ENCODE results near the gene CEACAM16. TPM values are rescaled to one million over a fixed set of nuclear protein-coding genes. Genes with fewer than 3 reads are reported as not detected.

Gene CEACAM16
- total RNA-seq, 4 donors from 2014 or later, result not detected

DNA sequence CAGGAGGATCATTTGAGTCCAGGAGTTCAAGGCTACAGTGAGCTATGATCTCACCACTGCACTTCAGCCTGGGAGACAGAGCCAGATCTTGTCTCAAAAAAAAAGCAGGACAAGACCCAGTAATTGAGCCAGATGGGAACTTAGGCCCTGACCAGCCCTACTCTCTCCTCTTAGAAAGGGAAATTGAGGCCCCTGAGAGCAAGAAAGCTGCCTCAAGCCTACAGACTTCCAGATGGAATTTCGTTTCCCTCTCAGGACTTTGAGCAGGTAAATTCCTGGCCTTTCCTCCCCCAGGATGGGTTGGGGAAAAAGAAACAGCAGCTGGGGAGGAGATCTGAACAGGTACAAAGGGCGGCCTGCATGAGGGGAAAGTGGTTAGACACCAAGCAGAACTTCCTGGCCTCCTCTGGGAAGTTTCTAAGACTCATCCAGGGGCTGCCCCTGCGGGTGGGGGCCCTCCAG lies 46.0 kb downstream of the CEACAM16 start:
- intact Hi-C loops (cut with DNase I; ENCODE audit: low total_unique reads), result loop anchor here (5.0 kb wide), 1 partner anchor 988 kb away; no protein-coding TSS in a partner anchor
- H3K4me3 ChIP-seq (ENCODE audit: low read depth, poor library complexity, severe bottlenecking), result no peak overlapping the region
- DNase-seq (ENCODE audit: low spot score in 2 of 2), result no peak
- 28 to 50% methylated on average over 3 of the region's 3 CpGs for WGBS, 2 donors
- TF ChIP-seq, protein P1, sequence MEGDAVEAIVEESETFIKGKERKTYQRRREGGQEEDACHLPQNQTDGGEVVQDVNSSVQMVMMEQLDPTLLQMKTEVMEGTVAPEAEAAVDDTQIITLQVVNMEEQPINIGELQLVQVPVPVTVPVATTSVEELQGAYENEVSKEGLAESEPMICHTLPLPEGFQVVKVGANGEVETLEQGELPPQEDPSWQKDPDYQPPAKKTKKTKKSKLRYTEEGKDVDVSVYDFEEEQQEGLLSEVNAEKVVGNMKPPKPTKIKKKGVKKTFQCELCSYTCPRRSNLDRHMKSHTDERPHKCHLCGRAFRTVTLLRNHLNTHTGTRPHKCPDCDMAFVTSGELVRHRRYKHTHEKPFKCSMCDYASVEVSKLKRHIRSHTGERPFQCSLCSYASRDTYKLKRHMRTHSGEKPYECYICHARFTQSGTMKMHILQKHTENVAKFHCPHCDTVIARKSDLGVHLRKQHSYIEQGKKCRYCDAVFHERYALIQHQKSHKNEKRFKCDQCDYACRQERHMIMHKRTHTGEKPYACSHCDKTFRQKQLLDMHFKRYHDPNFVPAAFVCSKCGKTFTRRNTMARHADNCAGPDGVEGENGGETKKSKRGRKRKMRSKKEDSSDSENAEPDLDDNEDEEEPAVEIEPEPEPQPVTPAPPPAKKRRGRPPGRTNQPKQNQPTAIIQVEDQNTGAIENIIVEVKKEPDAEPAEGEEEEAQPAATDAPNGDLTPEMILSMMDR (IDR thresholded peaks at IDR 0.05), result no peak
- no peak for TF ChIP-seq POLR2A (IDR thresholded peaks at IDR 0.05)

DNA sequence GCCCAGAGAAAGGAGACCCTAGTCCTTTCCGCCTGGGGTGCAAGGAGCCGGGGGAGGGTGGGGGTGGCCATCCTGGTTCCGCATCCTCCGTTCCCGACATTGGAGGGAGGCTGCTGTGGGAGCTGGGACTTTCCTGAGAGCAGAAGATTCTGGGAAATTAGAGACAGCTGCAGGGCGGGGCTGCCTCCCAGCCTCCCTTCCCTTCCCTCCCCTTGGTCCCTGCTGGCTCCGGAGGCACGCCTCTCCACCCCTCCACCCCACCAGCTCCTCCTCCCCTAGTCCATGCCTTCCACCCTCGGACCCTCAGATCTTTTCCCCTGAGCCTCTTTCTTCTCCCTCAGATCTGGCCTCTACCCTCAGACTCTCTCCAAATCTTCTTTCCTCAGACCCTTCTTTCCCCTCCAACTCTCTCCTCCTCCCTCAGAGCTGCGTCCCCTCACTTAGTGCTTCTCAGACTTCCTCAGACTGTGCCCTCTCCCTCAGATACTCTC lies 46.4 kb downstream of the CEACAM16 start:
- intact Hi-C loops (cut with DNase I; ENCODE audit: low total_unique reads), result loop anchor here (5.0 kb wide), 1 partner anchor 988 kb away; no protein-coding TSS in a partner anchor
- peak; percentile 80 to 95 for DNase-seq (ENCODE audit: low spot score in 2 of 2)
- TF ChIP-seq, protein P1 (IDR thresholded peaks at IDR 0.05), result no peak
- TF ChIP-seq POLR2A (IDR thresholded peaks at IDR 0.05), result no peak
- WGBS, 2 donors, result 20 to 21% methylated on average over 9 to 10 of the region's 10 CpGs
- H3K4me3 ChIP-seq (ENCODE audit: low read depth, poor library complexity, severe bottlenecking), result no peak overlapping the region

DNA sequence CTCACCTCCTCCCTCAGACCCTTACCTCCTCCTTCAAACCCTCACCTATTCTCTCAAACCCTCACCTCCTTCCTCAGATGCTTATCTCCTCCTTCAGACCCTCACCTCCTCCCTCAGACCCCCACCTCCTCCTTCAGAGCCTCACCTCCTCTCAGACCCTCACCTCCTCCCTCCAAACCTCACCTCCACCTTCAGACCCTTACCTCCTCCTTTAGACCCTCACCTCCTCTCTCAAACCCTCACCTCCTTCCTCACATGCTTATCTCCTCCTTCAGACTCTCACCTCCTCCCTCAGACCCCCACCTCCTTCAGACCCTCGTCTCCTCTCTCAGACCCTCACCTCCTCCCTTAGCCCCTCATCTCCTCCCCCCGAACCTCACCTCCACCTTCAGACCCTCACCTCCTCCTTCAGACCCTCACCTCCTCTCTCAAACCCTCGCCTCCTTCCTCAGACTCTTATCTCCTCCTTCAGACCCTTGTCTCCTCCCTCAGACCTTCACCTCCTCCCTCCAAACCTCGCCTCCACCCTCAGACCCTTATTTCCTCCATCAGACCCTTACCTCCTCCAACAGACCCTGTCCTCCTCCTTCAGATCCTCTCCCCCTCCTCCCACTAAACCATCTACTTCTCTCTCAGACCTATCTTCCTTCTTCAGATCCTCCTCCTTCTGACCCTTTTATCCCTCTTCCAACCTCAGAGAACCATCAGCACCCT lies 47.1 kb downstream of the CEACAM16 start:
- no peak for DNase-seq (ENCODE audit: low spot score in 2 of 2)
- 75 to 79% methylated on average over 4 of the region's 4 CpGs for WGBS, 2 donors
- TF ChIP-seq POLR2A (IDR thresholded peaks at IDR 0.05), result no peak
- TF ChIP-seq, protein P1 (IDR thresholded peaks at IDR 0.05), result peak in 1 of 3 donors; percentile 15
- H3K4me3 ChIP-seq (ENCODE audit: low read depth, poor library complexity, severe bottlenecking), result no peak overlapping the region
- intact Hi-C loops (cut with DNase I; ENCODE audit: low total_unique reads), result loop anchor here (5.0 kb wide), 1 partner anchor 989 kb away; no protein-coding TSS in a partner anchor

DNA sequence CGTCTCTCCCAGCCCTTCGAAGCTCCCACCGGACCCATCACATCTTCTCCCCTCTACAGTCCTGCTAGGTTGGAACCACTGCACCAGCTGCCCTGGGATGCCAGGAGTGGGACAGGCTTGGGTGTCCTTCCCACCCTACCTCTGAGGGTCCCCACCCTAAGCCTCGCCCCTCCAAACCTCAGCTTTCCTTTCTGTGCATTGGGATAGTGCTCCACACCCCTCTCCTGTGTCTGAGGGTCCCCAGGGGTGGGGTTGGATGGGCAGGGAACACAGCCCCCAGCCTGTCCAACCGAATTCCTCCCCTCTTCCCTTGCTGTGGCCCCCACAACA lies 47.6 kb downstream of the CEACAM16 start:
- H3K4me3 ChIP-seq (ENCODE audit: low read depth, poor library complexity, severe bottlenecking), result no peak overlapping the region
- WGBS, 2 donors, result 69 to 75% methylated on average over 5 of the region's 5 CpGs
- TF ChIP-seq, protein P1 (IDR thresholded peaks at IDR 0.05), result no peak
- no peak for TF ChIP-seq POLR2A (IDR thresholded peaks at IDR 0.05)
- no peak for DNase-seq (ENCODE audit: low spot score in 2 of 2)
- intact Hi-C loops (cut with DNase I; ENCODE audit: low total_unique reads), result loop anchor here (5.0 kb wide), 1 partner anchor 989 kb away; no protein-coding TSS in a partner anchor

DNA sequence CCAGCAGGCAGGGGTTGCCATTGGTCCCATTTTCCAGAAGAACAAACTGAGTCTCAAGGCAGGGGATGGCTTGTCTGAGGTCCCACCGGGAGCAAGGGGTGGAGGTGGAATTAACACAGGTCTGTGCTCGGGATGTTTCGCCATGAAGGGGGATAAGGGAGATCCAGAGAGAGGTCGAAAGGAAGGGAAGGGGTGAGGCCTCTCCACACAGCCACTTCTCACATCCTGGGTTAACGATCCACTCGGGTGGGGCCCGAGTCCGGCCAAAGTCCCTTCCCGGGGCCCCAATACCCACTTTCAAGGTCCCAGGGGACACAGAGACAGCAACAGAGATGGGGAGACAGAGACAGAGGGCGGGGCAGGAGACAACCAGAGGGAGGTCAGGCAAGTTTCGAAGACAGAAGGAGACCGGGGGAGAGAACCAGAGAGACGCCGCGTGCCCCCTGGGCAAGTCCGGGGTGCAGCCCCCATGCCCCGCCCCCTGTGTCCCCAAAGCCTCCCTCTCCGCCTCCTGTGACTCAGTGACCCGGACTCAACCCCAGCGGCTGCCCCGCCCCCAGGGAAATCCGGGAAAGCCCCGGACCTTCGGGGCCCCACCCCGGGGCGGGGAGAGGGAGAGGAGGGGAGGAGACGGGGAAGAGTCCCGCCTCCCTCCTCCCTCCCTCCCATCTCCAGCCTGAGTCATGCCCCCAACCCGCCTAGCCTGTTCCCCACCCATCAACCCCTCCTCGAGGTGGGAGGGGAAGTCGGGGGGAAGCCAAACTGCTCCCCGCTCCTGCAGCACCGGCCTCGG lies 48.2 kb downstream of the CEACAM16 start:
- DNase-seq (ENCODE audit: low spot score in 2 of 2), result peak; percentile 94 to 99
- 5 to 7% methylated on average over 29 to 34 of the region's 34 CpGs for WGBS, 2 donors
- H3K4me3 ChIP-seq (ENCODE audit: low read depth, poor library complexity, severe bottlenecking), result no peak overlapping the region
- intact Hi-C loops (cut with DNase I; ENCODE audit: low total_unique reads), result loop anchor here (5.0 kb wide), 1 partner anchor 990 kb away; no protein-coding TSS in a partner anchor
- TF ChIP-seq POLR2A (IDR thresholded peaks at IDR 0.05), result no peak
- TF ChIP-seq, protein P1 (IDR thresholded peaks at IDR 0.05), result no peak
